ENCODE measurements around the gene ZNF638. TPM values are rescaled to one million over a fixed set of nuclear protein-coding genes. Genes with fewer than 3 reads are reported as not detected.

The ZNF638 gene
- total and polyA plus RNA-seq, 9 of the 15 experiments (the other 6 are each of a cell fraction or from before 2014, with no cell fraction given): 53.3 to 165 (median 98.8) TPM

GRCh38 chr2:71347517-71347916 lies 15.9 kb downstream of the ZNF638 start (continued):
- peak; percentile 97 for TF ChIP-seq REST (IDR thresholded peaks at IDR 0.05; ENCODE audit: borderline replicate concordance)
- TF ChIP-seq REST (CRISPR knock-in tag; IDR thresholded peaks at IDR 0.05; ENCODE audit: low read depth): peak; percentile 91
- no peak for TF ChIP-seq SLC30A9 (CRISPR knock-in tag; IDR thresholded peaks at IDR 0.05)
- peak in 1 of 2 experiments; percentile 69 for TF ChIP-seq AFF1 (IDR thresholded peaks at IDR 0.05; ENCODE audit: low read depth in 1 of 2, partially characterized antibody in 2 of 2)
- no peak for TF ChIP-seq BRD9 (IDR thresholded peaks at IDR 0.05; ENCODE audit: low read depth, partially characterized antibody)
- TF ChIP-seq ZNF146 (CRISPR knock-in tag; IDR thresholded peaks at IDR 0.05; ENCODE audit: unreplicated experiment): no peak
- TF ChIP-seq ZNF232 (CRISPR knock-in tag; IDR thresholded peaks at IDR 0.05): 0 out of 2 replicates have a peak, but pooled peaks have one; percentile 35
- TF ChIP-seq ZBTB43 (CRISPR knock-in tag; IDR thresholded peaks at IDR 0.05): no peak
- TF ChIP-seq EHMT2 (IDR thresholded peaks at IDR 0.05): peak; percentile 92
- TF ChIP-seq TFAP4 (CRISPR knock-in tag; IDR thresholded peaks at IDR 0.05; ENCODE audit: borderline replicate concordance): no peak

All from K562 (cell line).